Pericardium fibroblast (primary cell): ENCODE results near the gene SQOR. TPM values are rescaled to one million over a fixed set of nuclear protein-coding genes. Genes with fewer than 3 reads are reported as not detected.

ENCODE experiments used
- total RNA-seq: library from RNA; depleted of rRNA; stranded (reverse); fragments of >200 nt; gene quantifications from 2 replicates; pipeline ENCODE4 v1.2.3, GENCODE V29; 2015

Gene SQOR
- total RNA-seq: 36.9 and 46.6 TPM in 2 replicates

DNA sequence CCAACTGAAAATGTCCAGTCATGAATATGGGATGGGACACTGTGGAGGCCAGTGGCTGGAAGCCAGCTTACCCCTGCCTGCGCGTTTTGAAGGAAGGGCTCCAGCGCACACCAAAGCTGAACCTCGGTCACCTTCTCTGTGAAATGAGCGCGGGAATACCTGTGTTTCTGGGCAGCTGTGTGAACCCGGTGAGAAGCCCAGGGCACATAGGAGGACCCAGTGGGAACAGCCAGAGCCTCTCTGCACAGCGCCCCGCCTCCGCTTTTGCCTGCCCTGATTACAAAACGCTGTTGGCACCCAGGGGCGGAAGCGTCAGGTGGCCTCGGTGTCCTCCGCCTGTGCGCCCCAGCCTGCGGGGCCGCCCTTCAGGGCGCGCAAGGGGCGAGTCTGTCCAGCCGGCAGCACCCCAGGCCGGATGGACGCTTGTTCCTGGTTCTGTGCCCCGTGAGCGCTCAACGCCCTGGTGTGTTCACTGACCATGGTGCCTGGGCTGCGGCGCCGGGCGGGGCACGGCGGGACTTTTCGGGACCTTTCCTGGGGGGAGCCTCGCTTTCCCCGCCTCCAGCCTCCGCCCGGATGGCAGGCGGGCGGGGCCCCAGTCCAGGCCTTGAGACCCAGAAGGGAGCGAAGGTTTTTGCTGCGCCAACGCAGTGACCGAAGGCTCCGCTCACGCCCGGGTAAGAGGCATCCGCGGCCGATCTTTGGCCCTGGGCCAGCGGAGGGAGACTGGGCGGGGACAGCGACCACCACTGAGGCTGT, at the start of gene SQOR:
Gene SQOR (plus strand): TSS at position 598 of the 759 bp plus-strand sequence. CDS start 23,895 bp downstream, outside the sequence.

DNA sequence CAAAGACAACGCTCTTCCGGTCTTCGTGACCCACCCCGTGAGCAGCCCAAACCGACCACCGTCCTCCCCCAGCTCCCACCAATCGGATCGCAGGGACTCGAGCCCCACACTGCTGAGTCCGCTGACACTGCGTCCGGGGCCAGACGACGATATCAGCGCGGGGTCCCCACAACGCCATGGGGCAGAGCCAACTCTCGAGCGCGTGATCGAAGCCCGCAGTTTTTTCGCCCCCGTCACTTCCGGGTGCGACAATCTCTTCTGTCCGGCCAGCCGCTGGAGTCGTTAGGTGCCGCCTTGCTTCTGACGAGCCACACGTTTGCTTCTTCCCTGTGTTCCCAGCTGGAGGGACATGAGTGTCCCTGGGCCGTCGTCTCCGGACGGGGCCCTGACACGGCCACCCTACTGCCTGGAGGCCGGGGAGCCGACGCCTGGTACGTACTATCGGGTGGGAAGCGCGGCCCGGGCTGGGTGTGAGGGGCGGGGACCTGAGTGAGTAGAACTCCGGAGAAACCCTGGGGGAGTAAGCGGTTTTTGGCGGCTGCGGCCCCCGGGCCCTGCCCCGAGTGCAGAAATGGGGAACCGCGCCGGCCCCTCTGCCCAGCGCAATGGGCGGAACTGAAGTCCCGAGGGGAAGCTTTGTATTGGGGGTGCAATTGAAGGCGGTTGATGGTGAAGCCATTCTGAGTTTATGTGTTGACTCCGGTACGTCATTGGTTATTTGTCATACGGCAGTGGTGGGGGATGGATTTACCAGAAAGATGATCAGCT, 47.5 kb upstream of the SQOR start, which contains the start of gene BLOC1S6:
Gene BLOC1S6 (plus strand): TSS at position 285 of the 768 bp plus-strand sequence. CDS start 65 bp downstream, at position 350.

Other genes starting within 250 kb of the SQOR start
- gene SLC30A4, start 112.3 kb upstream of the SQOR start, total RNA-seq: 7.2 and 8.8 TPM in 2 replicates
- gene BLOC1S6, start 47.6 kb upstream of the SQOR start, total RNA-seq: 34.3 and 35.8 TPM in 2 replicates